Neuronal stem cell (in vitro differentiated cells): Measurements from ENCODE around the gene LDHD.

Experiments used
- DNase-seq: peaks from one replicate; pipeline ENCODE4 v3.0.0-alpha.2; 2013; ENCODE audit warnings: low spot score
- H2AFZ ChIP-seq: one replicate; pipeline ENCODE4 v1.6.1; 2013; ENCODE audit warnings: mild to moderate bottlenecking, low read length, inconsistent platforms
- H2AK5ac ChIP-seq: 2 replicates; pipeline ENCODE4 v1.6.1; 2013; ENCODE audit warnings: low read depth, mild to moderate bottlenecking, inconsistent platforms, low read length, moderate library complexity, mixed read lengths
- H2BK120ac ChIP-seq: 2 replicates; pipeline ENCODE4 v1.6.1; 2013; ENCODE audit warnings: low read depth, mild to moderate bottlenecking, inconsistent platforms, low read length, moderate library complexity, mixed read lengths
- H2BK12ac ChIP-seq: one replicate; pipeline ENCODE4 v1.6.1; 2013; ENCODE audit warnings: low read length, inconsistent platforms
- H2BK15ac ChIP-seq: 2 replicates; pipeline ENCODE4 v1.6.1; 2013; ENCODE audit warnings: mild to moderate bottlenecking, low read length, inconsistent platforms, mixed read lengths
- H2BK5ac ChIP-seq: one replicate; pipeline ENCODE4 v1.6.1; 2013; ENCODE audit warnings: inconsistent platforms, mild to moderate bottlenecking, low read length, moderate library complexity
- H3K14ac ChIP-seq: one replicate; pipeline ENCODE4 v1.6.1; 2013; ENCODE audit warnings: low read length, inconsistent platforms
- H3K18ac ChIP-seq: 2 replicates; pipeline ENCODE4 v1.6.1; 2013; ENCODE audit warnings: low read length, inconsistent platforms
- H3K23ac ChIP-seq: 2 replicates; pipeline ENCODE4 v1.6.1; 2013; ENCODE audit warnings: low read depth, mild to moderate bottlenecking, mixed read lengths, low read length, inconsistent platforms; ENCODE audit not compliant: poor library complexity
- H3K27ac ChIP-seq: replicated peaks from 3 replicates; pipeline ENCODE4 v1.5.1; 2013; ENCODE audit warnings: low read length, inconsistent platforms
- H3K27me3 ChIP-seq, 3 experiments: 2 replicates each; pipeline ENCODE4 v1.6.1; 2013; ENCODE audit warnings: low read length in 3 of 3, mild to moderate bottlenecking in 2 of 3, inconsistent platforms in 1 of 3, low read depth in 1 of 3, mixed read lengths in 1 of 3, moderate library complexity in 1 of 3; ENCODE audit not compliant: control insufficient read depth in 3 of 3, insufficient read depth in 3 of 3
- H3K36me3 ChIP-seq, 2 donors: replicated peaks in 1 of 2; 2 replicates each; pipeline ENCODE4 v1.6.1; 2013; ENCODE audit warnings: low read length in 2 of 2; ENCODE audit not compliant: control insufficient read depth in 2 of 2, insufficient read depth in 2 of 2
- H3K4ac ChIP-seq: 2 replicates; pipeline ENCODE4 v1.6.1; 2013; ENCODE audit warnings: inconsistent platforms, mild to moderate bottlenecking, low read length, moderate library complexity
- H3K4me1 ChIP-seq, 2 donors: 1 replicate in 1 of 2; 2 replicates in 1 of 2; pipeline ENCODE4 v1.6.1; 2013; ENCODE audit warnings: low read length in 2 of 2, low read depth in 1 of 2; ENCODE audit not compliant: control insufficient read depth in 2 of 2, insufficient read depth in 1 of 2
- H3K4me2 ChIP-seq: one replicate; pipeline ENCODE4 v1.6.1; 2013; ENCODE audit warnings: mild to moderate bottlenecking, low read length, inconsistent platforms; ENCODE audit not compliant: insufficient read depth, poor library complexity, severe bottlenecking
- H3K4me3 ChIP-seq, 2 donors: 2 replicates each; pipeline ENCODE4 v1.5.1; 2013; ENCODE audit warnings: low read length in 2 of 2, mild to moderate bottlenecking in 2 of 2, inconsistent platforms in 1 of 2, moderate library complexity in 1 of 2
- H3K79me1 ChIP-seq: one replicate; pipeline ENCODE4 v1.6.1; 2013; ENCODE audit warnings: low read depth, mild to moderate bottlenecking, inconsistent platforms, low read length, moderate library complexity
- H3K9ac ChIP-seq: one replicate; pipeline ENCODE4 v1.6.1; 2013; ENCODE audit warnings: mild to moderate bottlenecking, low read depth, low read length, inconsistent platforms; ENCODE audit not compliant: poor library complexity
- H3K9me3 ChIP-seq, 2 donors: replicated peaks in 1 of 2; 2 replicates each; pipeline versions ENCODE3 to v1.6.1; 2013; ENCODE audit warnings: low read length in 2 of 2, mild to moderate bottlenecking in 2 of 2, inconsistent platforms in 1 of 2, low read depth in 1 of 2, mixed read lengths in 1 of 2, moderate library complexity in 1 of 2; ENCODE audit not compliant: control insufficient read depth in 2 of 2, insufficient read depth in 1 of 2
- H4K8ac ChIP-seq: one replicate; pipeline ENCODE4 v1.6.1; 2013; ENCODE audit warnings: low read depth, mild to moderate bottlenecking, inconsistent platforms, low read length, moderate library complexity
- H4K91ac ChIP-seq: one replicate; pipeline ENCODE4 v1.6.1; 2013; ENCODE audit warnings: low read length, low read depth, mild to moderate bottlenecking, inconsistent platforms; ENCODE audit not compliant: poor library complexity
- WGBS, 2 donors: extraction: QIAGEN DNeasy Blood & Tissue Kit; methylation state at CpG; one replicate each; pipeline ENCODE4 v1.1.7; 2013; ENCODE audit warnings: missing lambda C conversion rate in 2 of 2, mixed read lengths in 1 of 2; ENCODE audit not compliant: insufficient read length in 2 of 2, insufficient replicate concordance in 1 of 2; ENCODE audit errors: extremely low coverage in 2 of 2; 5-methylcytosine and 5-hydroxymethylcytosine counted together

The LDHD gene

GRCh38 chr16:75111961-75112733 is 4.4 kb downstream of the LDHD start:
- Histone ChIP-seq H3K27me3 (no peaks in the 10 kb centered on the region), H3K23ac (peak overlapping the region; percentile 71), H2BK5ac (no peak overlapping the region), H4K91ac (no peak overlapping the region), H3K4ac (no peak overlapping the region), H3K9me3 (peaks cover 0 to 5% of the 10 kb centered on the region in 2 donors), H4K8ac (no peak overlapping the region), H2BK12ac (peak overlapping the region; percentile 16), H2BK15ac (no peak overlapping the region), H3K79me1 (peaks cover 8% of the 10 kb centered on the region), H2BK120ac (no peak overlapping the region), H3K4me3 (no peak overlapping the region), H3K36me3 (peaks cover 0 to 9% of the 10 kb centered on the region in 2 donors), H3K18ac (peak overlapping the region; percentile 48), H3K27ac (no peak overlapping the region), H2AFZ (no peak overlapping the region), H3K9ac (peak overlapping the region; percentile 54), H3K14ac (peak overlapping the region; percentile 83), H3K4me2 (no peak overlapping the region), H2AK5ac (peak overlapping the region; percentile 41), H3K4me1 (peaks cover 11 to 13% of the 10 kb centered on the region in 2 donors)
- no CpG with 5 or more reads among the region's 26 CpGs for WGBS, 2 donors
- no peak for DNase-seq

GRCh38 chr16:75111514-75111940 is 5.1 kb downstream of the LDHD start:
- Histone ChIP-seq H3K23ac (peak overlapping the region; percentile 21), H2AK5ac (peak overlapping the region; percentile 41), H3K14ac (no peak overlapping the region), H3K4me1 (peaks cover 13 to 16% of the 10 kb centered on the region in 2 donors), H3K18ac (no peak overlapping the region), H3K79me1 (peaks cover 8% of the 10 kb centered on the region), H3K4me3 (no peak overlapping the region), H3K27me3 (no peaks in the 10 kb centered on the region), H3K4me2 (no peak overlapping the region), H4K91ac (no peak overlapping the region), H2BK15ac (no peak overlapping the region), H3K27ac (no peak overlapping the region), H2BK5ac (no peak overlapping the region), H3K9me3 (peaks cover 0 to 5% of the 10 kb centered on the region in 2 donors), H2AFZ (no peak overlapping the region), H2BK12ac (no peak overlapping the region), H3K4ac (no peak overlapping the region), H3K36me3 (peaks cover 0 to 10% of the 10 kb centered on the region in 2 donors), H3K9ac (no peak overlapping the region), H4K8ac (no peak overlapping the region), H2BK120ac (peak overlapping the region; percentile 30)
- DNase-seq = no peak
- WGBS, 2 donors = no CpG with 5 or more reads among the region's 7 CpGs

- no peak overlapping the region for H4K91ac ChIP-seq
- WGBS, 2 donors = no CpG with 5 or more reads among the region's 28 CpGs
- no peak overlapping the region for H2BK12ac ChIP-seq
- H2AFZ ChIP-seq = peak overlapping the region; percentile 34
- no peak overlapping the region for H3K4ac ChIP-seq
- peaks cover 0 to 16% of the 10 kb centered on the region in 2 donors for H3K36me3 ChIP-seq
- peak overlapping the region in 1 of 2 donors; percentile 28 for H3K4me3 ChIP-seq
- peak overlapping the region; percentile 60 for H3K18ac ChIP-seq
- peak overlapping the region; percentile 21 for H3K23ac ChIP-seq
- H2BK5ac ChIP-seq = no peak overlapping the region
- peaks cover 13 to 21% of the 10 kb centered on the region in 2 donors for H3K4me1 ChIP-seq
- H2AK5ac ChIP-seq = peak overlapping the region; percentile 3
- peaks cover 0 to 4% of the 10 kb centered on the region in 2 donors for H3K9me3 ChIP-seq
- H3K9ac ChIP-seq = no peak overlapping the region
- DNase-seq = peak; percentile 86
- H4K8ac ChIP-seq = no peak overlapping the region
- H3K79me1 ChIP-seq = peaks cover 8% of the 10 kb centered on the region
- no peak overlapping the region for H2BK120ac ChIP-seq
- peak overlapping the region; percentile 43 for H3K27ac ChIP-seq
- no peak overlapping the region for H3K14ac ChIP-seq
- H3K4me2 ChIP-seq = peak overlapping the region; percentile 18
- H3K27me3 ChIP-seq = no peaks in the 10 kb centered on the region
- H2BK15ac ChIP-seq = no peak overlapping the region
These were observed 5.7 kb downstream of the LDHD start for GRCh38 chr16:75110637-75111513.
